GM18517 (cell line): ENCODE data around the gene CTDSPL.

ENCODE experiments used
- ATAC-seq: cut with Tn5 transposase; IDR thresholded peaks from one replicate; pipeline ENCODE4 v1.9.1; 2021; ENCODE audit warnings: mild to moderate bottlenecking, moderate library complexity; ENCODE audit not compliant: unreplicated experiment

Gene CTDSPL

GRCh38 chr3:37853691-37854413, 7.8 kb upstream of the CTDSPL start:
- ATAC-seq, result no peak

DNA sequence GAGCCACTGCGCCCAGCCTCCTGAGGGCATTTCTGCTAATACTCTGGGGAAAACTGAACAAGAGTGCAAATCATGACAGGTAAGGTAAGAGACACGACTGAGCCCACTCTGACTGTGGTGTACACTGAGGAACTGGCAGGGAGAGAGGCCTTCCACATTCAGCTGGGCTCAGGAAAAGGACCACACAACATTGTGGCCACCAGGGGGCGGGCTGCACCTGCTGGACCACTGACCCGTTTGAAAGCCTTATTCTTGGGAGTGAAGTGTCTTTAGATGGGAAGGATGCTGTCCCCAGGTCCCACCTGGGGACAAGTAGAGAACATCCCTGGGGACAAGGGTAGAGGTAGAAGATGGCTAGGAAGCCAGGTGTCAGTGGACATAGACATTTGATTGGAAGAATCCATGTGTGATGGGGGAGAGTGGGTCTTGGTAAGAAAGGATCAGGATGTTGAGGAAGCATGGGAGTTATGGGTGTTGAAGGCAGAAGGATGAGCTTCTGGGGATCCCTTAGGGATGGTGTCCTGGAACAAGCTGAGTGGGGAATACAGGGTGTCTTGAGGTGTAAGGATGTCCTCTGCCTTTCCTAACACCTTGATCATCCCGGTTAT, 6.2 kb upstream of the CTDSPL start:
- no peak for ATAC-seq

DNA sequence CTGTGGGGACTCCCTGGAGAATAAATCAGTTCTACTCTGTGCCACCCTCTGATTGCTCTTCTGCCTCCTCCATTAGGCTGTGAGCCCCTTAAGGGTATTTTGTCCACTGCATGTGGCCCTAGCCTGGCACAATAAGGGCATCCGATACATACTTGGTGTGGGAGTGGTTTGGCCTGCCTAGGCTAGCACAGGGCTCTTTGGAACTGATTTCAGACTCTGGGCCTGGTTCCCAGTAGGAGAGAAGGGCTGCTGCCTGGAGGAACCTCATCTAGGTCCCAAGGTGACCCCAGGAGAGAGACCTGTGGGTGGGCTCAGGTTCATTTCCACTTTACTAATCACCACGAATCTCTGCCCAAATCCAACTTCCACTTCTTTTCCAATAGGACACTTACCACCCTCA, 5.3 kb upstream of the CTDSPL start:
- no peak for ATAC-seq

DNA sequence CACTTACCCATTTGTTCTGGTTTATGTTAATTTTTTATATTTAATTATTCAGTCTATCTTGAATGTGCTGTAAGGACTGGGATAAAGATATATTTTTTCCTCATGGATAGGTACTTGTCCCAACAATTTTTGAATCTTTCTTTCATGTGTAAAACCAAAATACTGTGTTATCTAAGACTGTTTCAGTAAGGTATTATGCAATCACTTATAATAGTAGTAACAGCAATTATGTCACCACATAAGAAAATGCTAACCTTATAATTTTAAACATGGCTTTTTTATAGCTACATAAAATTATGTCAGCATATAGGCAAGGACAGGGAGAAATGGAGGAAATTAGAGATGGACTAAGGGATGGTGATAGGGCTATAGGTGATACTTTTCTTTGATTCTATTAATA, 2.9 kb upstream of the CTDSPL start:
- ATAC-seq, result no peak

DNA sequence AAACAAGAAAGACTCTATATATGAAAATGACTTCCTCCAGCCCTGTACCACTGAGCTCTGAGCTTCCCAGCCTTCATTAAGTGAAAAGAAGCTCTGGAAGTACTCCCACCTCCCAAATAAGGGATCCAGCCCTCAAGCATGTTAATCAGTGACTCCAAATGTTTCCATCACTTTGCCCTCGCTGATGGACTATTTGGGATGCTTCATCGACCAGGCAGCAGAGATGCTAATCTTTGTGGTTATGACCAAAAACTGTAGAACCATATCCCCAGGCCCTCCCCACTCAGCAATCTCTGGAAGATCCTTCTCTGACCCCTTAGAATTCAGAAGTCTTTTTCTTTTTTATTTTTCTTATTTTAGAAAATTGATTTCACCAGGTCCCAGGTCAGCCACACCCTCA, 2.3 kb upstream of the CTDSPL start:
- ATAC-seq, result no peak

GRCh38 chr3:37859908-37860199, 1.8 kb upstream of the CTDSPL start:
- no peak for ATAC-seq

DNA sequence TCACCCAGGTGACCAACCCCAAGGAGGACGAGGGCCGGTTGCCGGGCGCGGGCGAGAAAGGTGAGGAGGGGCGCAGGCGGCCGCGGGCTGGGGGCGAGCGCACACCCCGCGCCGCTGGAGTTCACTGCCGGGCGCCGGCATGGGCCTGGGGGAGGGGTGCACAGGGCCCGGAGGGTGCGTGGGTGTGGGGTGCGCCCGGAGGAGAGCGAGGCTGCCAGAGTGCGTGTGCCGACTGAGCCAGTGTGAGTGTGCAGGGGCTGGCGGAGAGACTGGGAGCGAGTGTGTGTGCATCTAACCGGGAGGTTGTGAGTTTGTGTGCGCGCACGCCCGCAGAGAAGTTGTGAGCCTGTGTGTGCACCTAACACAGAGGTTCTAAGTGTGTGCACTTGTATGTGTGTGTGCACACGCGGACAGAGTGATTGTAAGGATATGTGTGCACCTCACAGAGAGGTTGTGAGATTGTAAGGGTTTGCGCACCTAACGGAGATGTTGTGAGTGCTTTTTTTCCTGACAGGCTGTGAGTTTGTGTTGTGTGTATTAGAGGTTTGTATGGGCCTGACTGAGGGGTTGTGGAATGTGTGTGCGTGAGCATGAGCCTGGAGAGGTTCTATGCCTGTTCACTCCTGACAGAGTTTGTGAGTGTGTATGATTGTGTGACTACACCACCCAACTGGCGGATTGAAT, 681 bp downstream of the CTDSPL start:
- no peak for ATAC-seq

DNA sequence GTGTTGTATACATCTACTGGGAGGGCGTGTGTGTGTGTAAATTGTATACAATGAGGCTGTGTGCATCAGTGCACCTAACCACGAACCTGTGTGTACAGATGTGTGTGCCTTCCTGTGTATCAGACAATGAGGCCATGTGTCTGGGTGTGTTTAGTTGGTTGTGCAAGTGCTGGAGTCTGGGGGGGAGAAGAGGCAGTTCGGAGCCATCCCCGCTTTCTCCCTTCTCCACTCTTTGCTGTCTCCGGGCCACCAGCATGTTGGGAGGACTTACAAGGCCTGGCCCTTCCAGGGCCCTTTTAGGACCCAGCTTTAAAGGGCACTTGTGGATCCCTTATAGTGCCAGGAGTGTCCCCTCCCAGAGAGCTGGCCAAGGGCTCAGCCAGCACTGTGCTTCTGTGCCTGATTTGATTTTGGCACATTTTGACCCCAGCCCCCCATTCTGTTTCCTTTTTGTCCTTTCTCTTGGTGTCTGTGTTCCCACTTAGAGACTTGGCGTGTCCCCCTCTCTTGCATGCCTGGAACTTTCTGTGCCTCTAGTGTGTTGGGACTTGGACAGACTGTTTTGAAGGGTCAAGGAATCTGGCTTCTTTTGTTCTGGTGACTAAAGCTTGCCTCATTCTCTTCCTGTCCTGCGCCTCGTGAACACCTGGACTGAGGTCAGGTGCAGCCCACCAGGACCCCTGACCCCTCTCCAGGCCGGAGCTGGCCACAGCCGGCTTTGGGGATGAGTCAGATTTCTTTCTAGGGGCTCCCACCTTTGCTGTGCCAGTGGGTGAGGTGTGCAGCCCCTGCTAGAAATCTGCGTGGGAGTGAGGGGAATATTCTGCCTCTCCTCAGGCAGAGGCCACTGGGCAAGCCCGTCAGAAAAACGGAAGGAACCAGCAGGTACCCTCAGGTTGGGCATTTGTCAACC, 1.5 kb downstream of the CTDSPL start:
- ATAC-seq, result no peak

- ATAC-seq, result no peak
Measured at GRCh38 chr3:37863949-37864822, 2.5 kb downstream of the CTDSPL start.

DNA sequence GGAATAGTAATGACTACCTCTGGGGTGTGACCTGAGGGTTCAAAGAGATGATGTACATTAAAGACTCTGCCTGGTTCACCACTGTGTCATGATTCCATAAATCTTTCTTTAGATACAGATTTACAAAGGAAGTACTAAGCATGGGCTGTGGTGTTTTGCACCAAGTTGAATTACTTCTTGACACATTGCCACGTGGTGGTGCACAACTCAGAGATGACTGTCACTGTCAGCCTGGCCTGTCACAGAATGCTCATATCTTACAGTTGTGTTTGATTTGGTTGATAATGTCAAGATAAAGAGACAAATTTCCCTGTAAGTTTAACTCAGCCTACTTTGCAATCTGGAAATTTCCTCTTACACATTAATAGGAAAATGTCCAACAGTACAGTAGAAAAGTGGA, 3.2 kb downstream of the CTDSPL start:
- ATAC-seq, result no peak

DNA sequence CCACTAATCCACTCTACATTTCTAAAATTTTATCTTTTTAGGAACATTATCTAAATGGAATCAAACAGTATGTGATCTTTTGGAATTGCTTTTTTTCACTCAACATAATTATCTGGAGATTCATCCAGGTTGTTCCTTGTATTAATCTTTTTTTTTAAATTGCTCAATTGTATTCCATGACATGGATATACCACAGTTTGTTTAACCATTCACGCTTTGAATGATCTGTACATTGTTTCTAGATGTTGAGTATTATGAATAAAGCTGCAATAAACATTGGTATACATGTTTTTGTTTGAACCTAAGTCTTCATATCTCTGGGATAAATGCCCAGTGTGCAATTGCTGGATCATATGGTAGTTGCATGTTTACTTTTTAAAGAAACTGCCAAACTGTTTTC, 5.5 kb downstream of the CTDSPL start:
- no peak for ATAC-seq

DNA sequence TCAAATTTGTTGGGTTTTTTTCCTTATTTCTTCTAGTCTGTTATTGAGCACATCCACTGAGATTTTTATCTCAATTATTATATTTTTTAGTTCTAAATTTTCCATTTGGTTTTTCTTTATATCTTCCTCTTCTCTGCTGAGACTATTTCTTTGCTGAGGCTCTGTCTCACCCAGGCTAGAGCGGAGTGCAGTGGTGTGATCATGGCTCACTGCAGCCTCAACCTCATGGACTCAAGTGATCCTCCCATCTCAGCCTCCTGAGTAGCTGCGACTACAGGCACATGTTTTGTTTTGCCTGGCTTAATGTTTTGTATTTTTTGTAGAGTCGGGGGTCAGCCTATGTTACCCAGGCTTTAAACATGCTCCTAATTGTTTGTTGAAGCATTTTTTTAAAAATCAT, 10.2 kb downstream of the CTDSPL start:
- ATAC-seq, result no peak

DNA sequence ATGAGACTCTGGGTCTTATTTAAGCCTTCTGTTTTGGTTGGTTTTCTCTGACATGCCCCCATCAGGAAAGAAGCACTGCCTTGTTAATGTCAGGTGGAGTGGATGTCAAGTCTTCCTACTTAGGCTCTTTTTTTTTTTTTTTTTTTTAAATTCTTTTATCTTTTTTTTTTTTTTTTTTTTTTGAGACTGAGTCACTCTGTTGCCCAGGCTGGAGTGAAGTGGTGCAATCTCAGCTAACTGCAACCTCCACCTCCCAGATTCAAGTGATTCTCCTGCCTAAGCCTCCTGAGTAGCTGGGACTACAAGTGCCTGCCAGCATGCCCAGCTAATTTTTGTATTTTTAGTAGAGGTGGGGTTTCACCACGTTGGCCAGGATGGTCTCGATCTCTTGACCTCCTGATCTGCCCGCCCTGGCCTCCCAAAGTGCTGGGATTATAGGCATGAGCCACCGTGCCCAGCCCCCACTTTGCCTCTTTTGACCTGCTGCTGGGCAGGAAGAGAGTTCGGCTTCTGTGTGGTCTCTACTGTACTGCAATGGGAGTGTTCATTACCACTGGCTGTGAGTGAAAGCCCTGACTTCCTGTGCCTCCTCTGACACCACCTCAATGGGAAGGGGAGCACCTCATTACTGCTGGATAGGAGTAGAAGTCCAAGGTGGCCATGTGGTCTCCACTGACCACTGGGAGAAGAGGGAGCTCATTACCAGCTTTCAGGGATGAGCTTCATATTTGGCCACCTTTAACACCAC, 10.9 kb downstream of the CTDSPL start:
- no peak for ATAC-seq

- ATAC-seq, result no peak
Measured at GRCh38 chr3:37876279-37876678, 14.6 kb downstream of the CTDSPL start.

GRCh38 chr3:37882711-37883110, 21.0 kb downstream of the CTDSPL start:
- no peak for ATAC-seq

- ATAC-seq, result no peak
Measured at GRCh38 chr3:37885814-37886213, 24.1 kb downstream of the CTDSPL start.

GRCh38 chr3:37886395-37886794, 24.7 kb downstream of the CTDSPL start:
- ATAC-seq, result no peak

- ATAC-seq, result no peak
Measured at GRCh38 chr3:37887062-37887461, 25.4 kb downstream of the CTDSPL start.

- no peak for ATAC-seq
Measured at GRCh38 chr3:37887824-37888223, 26.1 kb downstream of the CTDSPL start.

GRCh38 chr3:37888421-37888820, 26.7 kb downstream of the CTDSPL start:
- no peak for ATAC-seq
